Adrenal gland (tissue), 12 donors: ENCODE measurements around the gene CRP. TPM values are rescaled to one million over a fixed set of nuclear protein-coding genes. Genes with fewer than 3 reads are reported as not detected.

Experiments used
- DNase-seq, 7 donors: peaks; one replicate each; pipeline ENCODE4 v3.0.0-alpha.2; 2019 to 2020
- H3K27ac ChIP-seq, 5 donors: fragments of 200-600 bp; sonication (generic) in 4 of 5; 1 replicate in 3 of 5; 2 replicates in 2 of 5; pipeline versions ENCODE4 v1.5.1 to v1.8.0; 2016 to 2020; ENCODE audit warnings: mild to moderate bottlenecking in 1 of 5
- H3K27me3 ChIP-seq: fragments of 200-600 bp; 2 replicates; pipeline ENCODE4 v1.8.0; 2021
- H3K36me3 ChIP-seq, 2 donors: fragments of 200-600 bp; replicated peaks in 1 of 2; 1 replicate in 1 of 2; 2 replicates in 1 of 2; pipeline versions ENCODE4 v1.5.1 to v1.8.0; 2018 to 2022
- H3K4me1 ChIP-seq, 2 donors: fragments of 200-600 bp; replicated peaks in 1 of 2; 1 replicate in 1 of 2; 2 replicates in 1 of 2; pipeline versions ENCODE4 v1.5.1 to v1.8.0; 2018 to 2021
- H3K4me3 ChIP-seq, 4 donors: fragments of 200-600 bp; sonication (generic) in 3 of 4; one replicate each; pipeline ENCODE4 v1.5.1; 2016 to 2018
- H3K9me3 ChIP-seq, 3 donors: fragments of 200-600 bp; sonication (generic) in 1 of 3; replicated peaks in 1 of 3; 1 replicate in 2 of 3; 2 replicates in 1 of 3; pipeline versions ENCODE4 v1.5.1 to v1.8.0; 2016 to 2021
- CTCF ChIP-seq, 6 experiments: fragments of 450-650 bp in 4 of 6; fragments of 200-600 bp in 2 of 6; sonication (generic) in 1 of 6; IDR thresholded peaks; 1 replicate in 5 of 6; 2 replicates in 1 of 6; pipeline versions ENCODE4 v1.5.1 to v1.8.0; 2016 to 2021; ENCODE audit warnings: antibody characterized with exemption in 6 of 6, mild to moderate bottlenecking in 2 of 6, moderate library complexity in 1 of 6
- POLR2A ChIP-seq, 2 donors: fragments of 450-650 bp; IDR thresholded peaks; one replicate each; pipeline ENCODE4 v1.6.1; 2017; ENCODE audit warnings: antibody characterized with exemption in 2 of 2, mild to moderate bottlenecking in 2 of 2, moderate library complexity in 1 of 2
- WGBS, 4 donors: extraction: QIAGEN DNeasy Blood & Tissue Kit in 2 of 4; methylation state at CpG; one replicate each; pipeline versions ENCODE4 v1.1.5 to v1.1.7; 2013 to 2017; 5-methylcytosine and 5-hydroxymethylcytosine counted together
- intact Hi-C, 2 donors: fragments of 100-400 bp; cut with DNase I; formaldehyde crosslinking; loops; one replicate each; pipeline versions ENCODE4 v1.14.1 to v1.15.0; 2022 to 2023
- polyA plus RNA-seq, 3 donors: library from polyadenylated mRNA; stranded (reverse); fragments of 200-250 nt in 2 of 3; fragments of 350-450 nt in 1 of 3; fragmentation: Illumina TruSeq in 1 of 3; extraction: RNeasy Lipid Tissue Mini Kit (QIAGEN cat#74804) in 1 of 3; gene quantifications; one replicate each; pipeline ENCODE4 v1.2.3, GENCODE V29; 2013 to 2014
- total RNA-seq, 9 donors: library from RNA; depleted of rRNA in 4 of 9; stranded (reverse); fragments of >200 nt in 4 of 9; fragments of 120-200 nt in 1 of 9; fragmentation: NEBNext Ultra II Directional in 1 of 9; extraction: Animal tissue kit (Norgen Biotek cat#: 25700) in 1 of 9; gene quantifications; one replicate each; pipeline versions ENCODE4 v1.1.0 to v1.2.4, GENCODE V29; 2013 to 2023
- donor health status: healthy with polysubstance abuse.
- donor health status: Bipolar disorder and iron deficiency.
- donor health status: DM: yes; HTN: yes; CAD: no.
- donor health status: DM: no; HTN: no; CAD: no.
- donor health status: DM: no; HTN: no; CAD: no.
- donor health status: DM: yes; HTN: yes; CAD: no.

CRP gene
- total and polyA plus RNA-seq, 12 donors = 0.34 to 6.0 (median 0.64) TPM; not detected in 5

- 78 to 87% (median 81%) methylated on average over 6 of the region's 6 CpGs for WGBS, 4 donors
- no peak overlapping the region for H3K27ac ChIP-seq
- no peak for DNase-seq
- no peaks in the 10 kb centered on the region for H3K27me3 ChIP-seq
- H3K9me3 ChIP-seq = no peaks in the 10 kb centered on the region
- H3K36me3 ChIP-seq = no peaks in the 10 kb centered on the region
- TF ChIP-seq CTCF (IDR thresholded peaks at IDR 0.05) (no peak), POLR2A (IDR thresholded peaks at IDR 0.05) (no peak)
- no peak overlapping the region for H3K4me3 ChIP-seq
- no peaks in the 10 kb centered on the region for H3K4me1 ChIP-seq
- intact Hi-C loops = no loop called here
Observed at GRCh38 chr1:159707472-159708260, 6.7 kb downstream of the CRP start.

DNA sequence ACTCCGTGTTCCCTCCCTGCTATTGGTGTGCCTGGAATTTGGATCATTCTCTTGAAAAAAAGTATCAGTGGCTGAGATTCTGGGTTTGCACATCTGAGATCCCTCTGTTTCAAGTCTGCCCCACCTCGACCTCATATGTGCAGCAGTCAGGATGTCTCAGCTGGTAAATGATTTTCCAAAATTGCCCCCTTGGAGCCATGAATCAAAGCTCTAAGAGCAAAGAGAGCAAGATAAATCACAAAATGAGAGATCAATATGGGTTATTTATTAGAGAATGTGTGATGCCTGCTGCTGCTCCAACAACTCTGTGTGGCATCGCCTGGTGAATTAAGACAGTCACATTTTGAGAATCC lies 8.5 kb downstream of the CRP start:
- intact Hi-C loops = no loop called here
- Histone ChIP-seq H3K9me3 (no peaks in the 10 kb centered on the region), H3K4me3 (no peak overlapping the region), H3K36me3 (no peaks in the 10 kb centered on the region), H3K27ac (no peak overlapping the region), H3K4me1 (no peaks in the 10 kb centered on the region), H3K27me3 (no peaks in the 10 kb centered on the region)
- 48 to 63% (median 61%) methylated on average over 3 of the region's 3 CpGs for WGBS, 4 donors
- DNase-seq = no peak
- TF ChIP-seq POLR2A (IDR thresholded peaks at IDR 0.05) (no peak), CTCF (IDR thresholded peaks at IDR 0.05) (no peak)

- 80 to 86% (median 83%) methylated on average over 7 of the region's 7 CpGs for WGBS, 4 donors
- H3K27ac ChIP-seq = no peak overlapping the region
- no peak overlapping the region for H3K4me3 ChIP-seq
- H3K36me3 ChIP-seq = no peaks in the 10 kb centered on the region
- no peaks in the 10 kb centered on the region for H3K4me1 ChIP-seq
- DNase-seq = no peak
- TF ChIP-seq CTCF (IDR thresholded peaks at IDR 0.05) (no peak), POLR2A (IDR thresholded peaks at IDR 0.05) (no peak)
- H3K9me3 ChIP-seq = no peaks in the 10 kb centered on the region
- intact Hi-C loops = no loop called here
- no peaks in the 10 kb centered on the region for H3K27me3 ChIP-seq
Observed at GRCh38 chr1:159705251-159705903, 9.0 kb downstream of the CRP start.

DNA sequence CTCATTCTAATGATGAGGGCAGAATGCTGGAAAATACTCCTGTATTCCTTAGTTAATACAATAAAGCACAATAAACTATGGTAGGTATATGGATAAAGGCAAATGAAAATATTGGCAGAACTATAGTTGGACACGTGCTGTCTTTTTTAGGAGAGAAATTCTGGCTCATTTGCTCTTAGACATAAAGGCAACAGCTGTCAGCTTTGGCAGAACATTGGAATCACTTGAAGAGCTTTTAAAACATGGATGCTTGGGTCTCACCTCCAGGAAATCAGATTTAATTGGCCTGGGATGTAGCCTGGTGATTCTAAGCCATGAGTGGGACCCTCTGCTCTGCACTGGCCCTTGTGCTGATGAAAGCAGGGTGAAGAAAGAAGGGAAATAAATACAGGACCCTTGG lies 9.9 kb downstream of the CRP start:
- 68 to 87% (median 80%) methylated on average over 1 of the region's 1 CpG for WGBS, 4 donors
- H3K27ac ChIP-seq = no peak overlapping the region
- DNase-seq = no peak
- no peak for TF ChIP-seq CTCF (IDR thresholded peaks at IDR 0.05)
- TF ChIP-seq POLR2A (IDR thresholded peaks at IDR 0.05) = no peak
- H3K36me3 ChIP-seq = no peaks in the 10 kb centered on the region
- H3K4me3 ChIP-seq = no peak overlapping the region
- intact Hi-C loops = no loop called here
- H3K27me3 ChIP-seq = no peaks in the 10 kb centered on the region
- H3K9me3 ChIP-seq = no peaks in the 10 kb centered on the region
- H3K4me1 ChIP-seq = no peaks in the 10 kb centered on the region
